Esophagus squamous epithelium (tissue), 4 donors: Measurements from ENCODE around the gene CCDC30.
"Not testable (repeated sequence)": the region's sequence is repeated elsewhere in the genome, so short reads cannot be mapped to it uniquely, and the experiment has no call there.

Source experiments
- CTCF ChIP-seq, 6 experiments: fragments of 450-650 bp in 4 of 6; fragments of 200-600 bp in 2 of 6; sonication (generic) in 2 of 6; IDR thresholded peaks; one replicate each; pipeline ENCODE4 v1.5.1; 2016 to 2019; ENCODE audit warnings: antibody characterized with exemption in 6 of 6, mild to moderate bottlenecking in 4 of 6, moderate library complexity in 4 of 6
- POLR2A ChIP-seq, 4 donors: fragments of 450-650 bp; IDR thresholded peaks; one replicate each; pipeline ENCODE4 v1.6.1; 2017; ENCODE audit warnings: antibody characterized with exemption in 4 of 4, mild to moderate bottlenecking in 4 of 4, moderate library complexity in 3 of 4

GRCh38 chr1:42627205-42627604 lies 164.1 kb downstream of the CCDC30 start:
- TF ChIP-seq POLR2A, CTCF (IDR thresholded peaks at IDR 0.05): not testable (repeated sequence)
